Colonic mucosa (tissue), 4 donors: ENCODE data around the gene LOXHD1. TPM values are rescaled to one million over a fixed set of nuclear protein-coding genes. Genes with fewer than 3 reads are reported as not detected.

Experiments used
- DNase-seq: peaks from one replicate; pipeline ENCODE4 v3.0.0-alpha.2; 2020
- H3K27ac ChIP-seq: fragments of 200-600 bp; one replicate; pipeline ENCODE4 v1.8.0; 2021
- H3K27me3 ChIP-seq: fragments of 200-600 bp; one replicate; pipeline ENCODE4 v1.8.0; 2021
- H3K36me3 ChIP-seq: fragments of 200-600 bp; one replicate; pipeline ENCODE4 v1.8.0; 2021
- H3K4me1 ChIP-seq: fragments of 200-600 bp; one replicate; pipeline ENCODE4 v1.8.0; 2021; ENCODE audit warnings: mild to moderate bottlenecking
- H3K4me3 ChIP-seq: fragments of 200-600 bp; one replicate; pipeline ENCODE4 v1.8.0; 2021
- H3K9ac ChIP-seq, 2 donors: one replicate each; pipeline ENCODE4 v1.7.0; 2013; ENCODE audit warnings: control low read depth in 2 of 2, low read depth in 2 of 2, low read length in 2 of 2
- H3K9me3 ChIP-seq: fragments of 200-600 bp; one replicate; pipeline ENCODE4 v1.8.0; 2021
- intact Hi-C: fragments of 100-400 bp; cut with DNase I; formaldehyde crosslinking; loops from one replicate; pipeline ENCODE4 v1.14.1; 2022
- total RNA-seq, 2 donors: library from RNA; stranded (reverse); fragmentation: NEBNext Ultra II Directional in 1 of 2; extraction: Animal tissue kit (Norgen Biotek cat#: 25700) in 1 of 2; gene quantifications; one replicate each; pipeline ENCODE4 v1.2.1, GENCODE V29; 2021
- TF ChIP-seq, protein P1 (sequence below): fragments of 200-600 bp; IDR thresholded peaks from one replicate; pipeline ENCODE4 v1.8.0; 2022; ENCODE audit warnings: antibody characterized with exemption, mild to moderate bottlenecking
- donor health status: healthy.
- donor health status: DM: no; HTN: no; CAD: no.
- donor health status: DM: no; HTN: no; CAD: no.

The LOXHD1 gene
- total RNA-seq, 2 donors from 2014 or later = not detected

DNA sequence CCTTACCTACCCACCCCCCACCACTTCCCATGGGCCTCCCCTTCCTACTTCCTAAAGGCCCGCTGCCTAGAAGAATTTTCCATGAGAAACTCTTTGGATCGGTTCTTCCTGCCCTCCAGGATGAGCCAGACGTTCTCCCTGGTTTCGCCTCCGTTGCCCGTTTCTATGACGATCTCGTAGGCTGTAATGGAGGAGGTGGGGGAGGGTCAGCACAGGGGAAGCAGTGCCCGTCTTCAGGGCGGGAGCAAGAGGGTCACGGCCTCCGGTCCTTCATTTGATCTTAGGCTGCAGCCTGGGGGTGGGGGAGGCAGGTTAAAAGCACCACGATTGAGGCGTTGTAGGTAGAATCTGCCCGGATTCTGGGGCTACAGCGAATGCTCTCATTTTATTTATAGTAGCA is 172.0 kb downstream of the LOXHD1 start:
- Histone ChIP-seq H3K4me3 (no peak overlapping the region), H3K27me3 (no peaks in the 10 kb centered on the region), H3K9me3 (no peaks in the 10 kb centered on the region), H3K27ac (no peak overlapping the region), H3K36me3 (no peaks in the 10 kb centered on the region), H3K9ac (no peak overlapping the region), H3K4me1 (no peaks in the 10 kb centered on the region)
- no peak for DNase-seq
- TF ChIP-seq, protein P1, sequence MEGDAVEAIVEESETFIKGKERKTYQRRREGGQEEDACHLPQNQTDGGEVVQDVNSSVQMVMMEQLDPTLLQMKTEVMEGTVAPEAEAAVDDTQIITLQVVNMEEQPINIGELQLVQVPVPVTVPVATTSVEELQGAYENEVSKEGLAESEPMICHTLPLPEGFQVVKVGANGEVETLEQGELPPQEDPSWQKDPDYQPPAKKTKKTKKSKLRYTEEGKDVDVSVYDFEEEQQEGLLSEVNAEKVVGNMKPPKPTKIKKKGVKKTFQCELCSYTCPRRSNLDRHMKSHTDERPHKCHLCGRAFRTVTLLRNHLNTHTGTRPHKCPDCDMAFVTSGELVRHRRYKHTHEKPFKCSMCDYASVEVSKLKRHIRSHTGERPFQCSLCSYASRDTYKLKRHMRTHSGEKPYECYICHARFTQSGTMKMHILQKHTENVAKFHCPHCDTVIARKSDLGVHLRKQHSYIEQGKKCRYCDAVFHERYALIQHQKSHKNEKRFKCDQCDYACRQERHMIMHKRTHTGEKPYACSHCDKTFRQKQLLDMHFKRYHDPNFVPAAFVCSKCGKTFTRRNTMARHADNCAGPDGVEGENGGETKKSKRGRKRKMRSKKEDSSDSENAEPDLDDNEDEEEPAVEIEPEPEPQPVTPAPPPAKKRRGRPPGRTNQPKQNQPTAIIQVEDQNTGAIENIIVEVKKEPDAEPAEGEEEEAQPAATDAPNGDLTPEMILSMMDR = no peak
- intact Hi-C loops = loop anchor here (10.0 kb wide), 1 partner anchor 330 kb away; no protein-coding TSS in a partner anchor

DNA sequence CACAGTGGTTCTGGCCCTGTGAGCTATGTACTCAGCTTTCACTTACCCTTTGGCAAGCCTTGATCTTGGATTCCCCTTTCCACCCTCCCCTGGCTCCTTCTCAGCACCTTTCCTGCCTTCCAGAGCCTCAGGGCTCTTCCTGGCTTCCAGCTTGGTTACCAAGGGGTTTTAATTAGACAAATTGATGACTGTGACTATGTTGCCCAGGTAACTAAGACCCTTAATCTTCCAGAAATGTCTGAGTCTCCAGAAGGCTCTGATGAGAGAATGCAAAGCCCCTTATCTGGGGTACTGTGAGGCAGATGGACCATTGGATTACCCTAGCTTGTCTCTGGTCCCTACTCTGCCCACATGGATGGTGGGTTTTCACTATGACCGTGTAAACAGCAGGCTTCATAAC is 174.2 kb downstream of the LOXHD1 start:
- Histone ChIP-seq H3K27ac (no peak overlapping the region), H3K4me1 (no peaks in the 10 kb centered on the region), H3K9me3 (no peaks in the 10 kb centered on the region), H3K27me3 (no peaks in the 10 kb centered on the region), H3K9ac (no peak overlapping the region), H3K36me3 (no peaks in the 10 kb centered on the region), H3K4me3 (no peak overlapping the region)
- no peak for DNase-seq
- intact Hi-C loops = loop anchor here (10.0 kb wide), 1 partner anchor 328 kb away; no protein-coding TSS in a partner anchor
- TF ChIP-seq, protein P1 = no peak

DNA sequence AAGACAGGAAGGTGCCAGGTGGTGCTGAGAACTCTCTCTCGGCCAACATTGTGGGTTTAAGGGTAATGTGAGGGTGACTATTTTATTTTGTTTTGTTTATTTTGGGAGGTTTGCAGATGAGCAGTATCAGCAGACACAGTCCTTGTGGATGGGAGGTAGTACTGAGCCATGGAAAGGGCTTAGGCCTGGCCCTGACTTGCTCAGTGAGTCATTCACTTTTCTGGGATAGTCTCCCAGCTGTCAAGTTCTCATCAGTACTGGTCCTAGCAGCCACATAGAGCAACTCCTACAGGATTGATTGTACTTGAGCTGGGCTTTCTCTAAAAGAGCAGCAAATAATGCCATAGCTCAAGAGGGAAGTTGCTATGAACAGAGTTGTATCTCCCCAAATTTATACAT is 175.2 kb downstream of the LOXHD1 start:
- H3K9ac ChIP-seq = no peak overlapping the region
- no peak overlapping the region for H3K4me3 ChIP-seq
- H3K27ac ChIP-seq = no peak overlapping the region
- H3K9me3 ChIP-seq = no peaks in the 10 kb centered on the region
- intact Hi-C loops = loop anchor here (2.0 to 10.0 kb wide), 2 partner anchors 199 to 327 kb away; no protein-coding TSS in a partner anchor
- no peaks in the 10 kb centered on the region for H3K4me1 ChIP-seq
- no peaks in the 10 kb centered on the region for H3K36me3 ChIP-seq
- DNase-seq = no peak
- TF ChIP-seq, protein P1 = no peak
- H3K27me3 ChIP-seq = no peaks in the 10 kb centered on the region

DNA sequence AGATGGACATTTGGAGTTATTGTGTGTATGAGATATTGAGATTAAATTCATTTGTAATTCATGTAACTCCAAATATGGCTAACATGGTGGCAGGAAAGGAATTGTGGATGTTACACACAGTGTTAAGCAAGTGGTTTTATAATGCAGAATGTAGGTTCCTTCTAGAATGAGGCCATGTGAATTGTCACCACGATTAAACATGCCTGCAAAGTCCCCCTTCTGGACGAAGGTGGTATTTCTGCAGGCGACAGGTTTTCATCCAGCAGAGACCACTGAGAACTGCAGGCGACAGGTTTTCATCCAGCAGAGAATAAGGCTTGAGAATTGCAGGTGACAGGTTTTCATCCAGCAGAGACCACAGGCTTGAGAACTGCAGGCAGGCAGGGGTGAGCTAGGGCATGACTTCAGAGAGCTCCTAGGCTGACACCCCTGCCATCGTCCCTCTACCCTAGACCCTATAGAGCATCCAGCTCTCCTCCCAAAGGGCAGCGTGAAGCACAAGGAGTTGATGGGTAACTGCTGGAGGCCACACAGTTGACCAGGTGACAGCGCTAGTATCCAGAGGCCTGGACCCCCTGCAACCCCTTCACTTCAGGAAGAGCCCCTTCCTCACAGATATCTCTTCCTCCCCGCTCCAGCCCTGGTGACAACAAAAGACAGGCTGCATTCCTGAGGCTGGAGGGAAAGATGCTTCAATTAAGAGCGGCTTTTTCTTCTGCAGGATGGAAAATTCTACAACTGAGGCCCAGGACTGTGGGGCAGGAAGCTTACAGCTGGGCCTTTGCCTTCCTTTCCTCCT is 175.8 kb downstream of the LOXHD1 start:
- intact Hi-C loops = loop anchor here (2.0 to 10.0 kb wide), 2 partner anchors 198 to 326 kb away; no protein-coding TSS in a partner anchor
- H3K4me1 ChIP-seq = no peaks in the 10 kb centered on the region
- TF ChIP-seq, protein P1 = peak; percentile 74
- peak; percentile 45 for DNase-seq
- H3K27ac ChIP-seq = no peak overlapping the region
- no peaks in the 10 kb centered on the region for H3K27me3 ChIP-seq
- H3K9me3 ChIP-seq = no peaks in the 10 kb centered on the region
- no peak overlapping the region for H3K4me3 ChIP-seq
- no peak overlapping the region for H3K9ac ChIP-seq
- H3K36me3 ChIP-seq = no peaks in the 10 kb centered on the region

DNA sequence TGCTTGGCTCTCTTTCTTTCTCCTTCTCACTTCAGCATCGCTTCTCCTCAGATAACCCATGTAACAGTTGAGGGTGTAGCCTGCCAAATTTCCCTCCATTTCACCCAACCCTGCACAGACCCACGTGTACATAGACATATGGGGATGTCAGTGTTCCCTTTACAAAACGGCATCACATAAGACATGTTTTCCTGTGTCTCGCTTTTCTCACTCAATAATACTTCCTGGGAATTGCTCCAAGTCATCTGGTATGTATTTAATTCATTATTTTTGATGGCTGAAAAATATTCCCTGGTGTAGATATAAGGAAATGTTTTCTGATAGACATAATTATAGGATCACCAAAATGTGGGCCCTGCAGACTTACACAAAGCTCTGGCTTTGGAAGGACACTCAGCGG is 176.8 kb downstream of the LOXHD1 start:
- intact Hi-C loops = loop anchor here (2.0 to 10.0 kb wide), 2 partner anchors 197 to 325 kb away; no protein-coding TSS in a partner anchor

More for the DNA sequence above, 176.8 kb downstream of the LOXHD1 start:
- Histone ChIP-seq H3K27ac (no peak overlapping the region), H3K4me3 (no peak overlapping the region), H3K36me3 (no peaks in the 10 kb centered on the region), H3K9ac (no peak overlapping the region), H3K9me3 (no peaks in the 10 kb centered on the region), H3K27me3 (no peaks in the 10 kb centered on the region), H3K4me1 (no peaks in the 10 kb centered on the region)
- TF ChIP-seq, protein P1 = no peak
- no peak for DNase-seq
